Brain microvascular endothelial cell (primary cell): ENCODE data around the gene ASB18.

Source experiments
- DNase-seq: peaks from one replicate; pipeline ENCODE4 v3.0.0-alpha.2; 2020
- H3K27ac ChIP-seq: fragments of 250-450 bp; sonication (Bioruptor Pico); 2 replicates; pipeline ENCODE4 v1.5.1; 2020; ENCODE audit warnings: mild to moderate bottlenecking, moderate library complexity
- H3K27me3 ChIP-seq: fragments of 250-450 bp; sonication (Bioruptor Pico); replicated peaks from 2 replicates; pipeline ENCODE4 v1.5.1; 2020; ENCODE audit warnings: mild to moderate bottlenecking
- H3K36me3 ChIP-seq: fragments of 250-450 bp; sonication (Bioruptor Pico); replicated peaks from 2 replicates; pipeline ENCODE4 v1.5.1; 2020; ENCODE audit warnings: mild to moderate bottlenecking
- H3K4me3 ChIP-seq: 2 replicates; pipeline ENCODE4 v1.5.1; 2011; ENCODE audit warnings: low read depth, mild to moderate bottlenecking, control low read depth, low read length, moderate library complexity
- in situ Hi-C: cut with HindIII; loops from 2 replicates; pipeline ENCODE4 v1.10.0; 2017; ENCODE audit warnings: low sequenced_read_pairs, low pct_ligation_motif_present
- TF ChIP-seq, protein P1 (sequence below): IDR thresholded peaks from 2 replicates; pipeline ENCODE4 v1.5.1; 2011; ENCODE audit warnings: low read depth, mild to moderate bottlenecking, moderate library complexity, low read length, control low read depth, inconsistent platforms; ENCODE audit errors: missing control alignments

ASB18 gene

DNA sequence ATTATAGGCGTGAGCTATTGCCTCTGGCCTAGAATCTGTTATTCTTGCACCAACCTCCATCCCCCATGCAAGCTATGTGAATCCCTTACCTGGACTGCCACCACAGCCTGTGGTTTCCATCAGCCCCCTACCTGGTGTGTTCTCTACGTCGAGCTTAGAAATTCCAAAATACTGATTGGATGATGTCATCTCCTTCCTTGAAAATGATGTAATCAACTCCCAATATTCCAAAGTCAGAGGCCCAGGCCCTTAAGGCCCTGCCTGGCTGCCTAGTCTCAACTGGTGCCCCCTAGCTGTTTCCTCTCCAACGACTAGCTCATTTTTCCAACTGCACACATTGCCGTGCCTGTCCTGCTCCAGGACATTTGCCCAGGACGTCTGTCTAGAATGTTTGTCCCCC lies 54.7 kb downstream of the ASB18 start:
- no peak overlapping the region for H3K27ac ChIP-seq
- TF ChIP-seq, protein P1, sequence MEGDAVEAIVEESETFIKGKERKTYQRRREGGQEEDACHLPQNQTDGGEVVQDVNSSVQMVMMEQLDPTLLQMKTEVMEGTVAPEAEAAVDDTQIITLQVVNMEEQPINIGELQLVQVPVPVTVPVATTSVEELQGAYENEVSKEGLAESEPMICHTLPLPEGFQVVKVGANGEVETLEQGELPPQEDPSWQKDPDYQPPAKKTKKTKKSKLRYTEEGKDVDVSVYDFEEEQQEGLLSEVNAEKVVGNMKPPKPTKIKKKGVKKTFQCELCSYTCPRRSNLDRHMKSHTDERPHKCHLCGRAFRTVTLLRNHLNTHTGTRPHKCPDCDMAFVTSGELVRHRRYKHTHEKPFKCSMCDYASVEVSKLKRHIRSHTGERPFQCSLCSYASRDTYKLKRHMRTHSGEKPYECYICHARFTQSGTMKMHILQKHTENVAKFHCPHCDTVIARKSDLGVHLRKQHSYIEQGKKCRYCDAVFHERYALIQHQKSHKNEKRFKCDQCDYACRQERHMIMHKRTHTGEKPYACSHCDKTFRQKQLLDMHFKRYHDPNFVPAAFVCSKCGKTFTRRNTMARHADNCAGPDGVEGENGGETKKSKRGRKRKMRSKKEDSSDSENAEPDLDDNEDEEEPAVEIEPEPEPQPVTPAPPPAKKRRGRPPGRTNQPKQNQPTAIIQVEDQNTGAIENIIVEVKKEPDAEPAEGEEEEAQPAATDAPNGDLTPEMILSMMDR, result peak; percentile 5
- in situ Hi-C loops, result no loop called here
- no peaks in the 10 kb centered on the region for H3K27me3 ChIP-seq
- no peak for DNase-seq
- H3K36me3 ChIP-seq, result no peaks in the 10 kb centered on the region
- no peak overlapping the region for H3K4me3 ChIP-seq

DNA sequence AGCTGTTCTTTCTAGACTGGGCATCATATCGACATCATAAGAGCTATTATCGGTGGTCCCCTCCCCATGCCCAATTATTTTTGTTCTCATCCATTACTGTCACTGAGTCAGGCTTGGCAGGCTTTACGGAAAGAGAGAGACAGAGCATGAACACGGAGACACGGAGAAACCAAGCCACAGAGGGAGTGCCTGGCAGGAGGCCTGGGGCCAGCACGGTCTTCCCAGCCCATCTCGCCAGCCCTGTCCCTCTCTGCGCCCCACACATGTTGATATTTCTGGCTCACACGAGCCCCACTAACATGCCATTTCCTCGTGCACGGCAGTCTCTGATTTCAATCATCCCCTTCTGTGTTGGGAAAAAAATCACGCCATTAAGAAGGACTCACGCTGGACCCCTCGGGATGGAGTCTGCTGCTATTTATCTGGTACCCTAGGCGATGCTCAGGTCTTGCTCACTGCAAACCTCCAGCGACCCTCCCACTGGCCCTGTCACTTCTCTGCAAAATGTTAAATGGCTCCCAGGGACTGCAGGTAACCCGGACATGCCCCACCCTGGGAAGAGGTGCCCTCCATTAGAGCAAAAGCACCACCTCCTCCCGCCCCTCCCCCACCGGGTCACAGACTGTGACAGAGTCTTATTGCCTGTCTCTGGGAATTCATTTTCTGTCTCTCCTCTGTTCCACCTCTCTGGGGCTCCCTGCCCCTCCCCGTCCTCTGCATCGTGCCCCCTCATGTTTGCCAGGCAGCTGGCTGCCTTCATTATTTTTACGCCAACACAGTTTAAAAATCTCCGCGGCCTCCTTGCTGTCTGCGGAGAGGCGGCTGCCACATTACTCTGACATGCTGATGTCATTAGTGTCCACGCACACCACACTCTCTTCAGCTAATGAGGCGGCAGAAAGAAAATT lies 55.9 kb downstream of the ASB18 start:
- Histone ChIP-seq H3K4me3 (no peak overlapping the region), H3K27me3 (no peaks in the 10 kb centered on the region), H3K27ac (no peak overlapping the region), H3K36me3 (no peaks in the 10 kb centered on the region)
- TF ChIP-seq, protein P1, result no peak
- in situ Hi-C loops, result no loop called here
- no peak for DNase-seq

DNA sequence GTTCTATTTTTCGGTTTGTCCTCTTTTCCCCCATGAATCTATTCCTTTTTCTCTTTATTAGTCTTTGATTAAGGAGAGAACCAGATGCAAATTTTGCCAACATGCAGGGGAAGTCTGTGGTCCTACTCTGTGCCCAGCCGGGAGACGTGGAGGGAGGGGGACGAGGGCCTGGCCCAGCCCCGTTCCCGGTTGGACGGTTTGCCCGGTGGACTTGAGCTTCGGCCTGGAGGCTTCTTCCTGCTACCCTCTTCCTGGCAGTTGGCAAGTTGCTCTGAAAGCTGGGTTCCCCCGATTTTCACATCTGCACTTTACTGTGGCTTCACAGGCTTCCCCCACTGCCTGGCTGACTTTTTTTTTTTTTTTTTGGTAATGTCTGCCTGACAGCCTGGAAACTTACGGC lies 56.7 kb downstream of the ASB18 start:
- H3K27me3 ChIP-seq, result no peaks in the 10 kb centered on the region
- no peak overlapping the region for H3K4me3 ChIP-seq
- no peaks in the 10 kb centered on the region for H3K36me3 ChIP-seq
- in situ Hi-C loops, result no loop called here
- DNase-seq, result no peak
- TF ChIP-seq, protein P1, result no peak
- no peak overlapping the region for H3K27ac ChIP-seq

DNA sequence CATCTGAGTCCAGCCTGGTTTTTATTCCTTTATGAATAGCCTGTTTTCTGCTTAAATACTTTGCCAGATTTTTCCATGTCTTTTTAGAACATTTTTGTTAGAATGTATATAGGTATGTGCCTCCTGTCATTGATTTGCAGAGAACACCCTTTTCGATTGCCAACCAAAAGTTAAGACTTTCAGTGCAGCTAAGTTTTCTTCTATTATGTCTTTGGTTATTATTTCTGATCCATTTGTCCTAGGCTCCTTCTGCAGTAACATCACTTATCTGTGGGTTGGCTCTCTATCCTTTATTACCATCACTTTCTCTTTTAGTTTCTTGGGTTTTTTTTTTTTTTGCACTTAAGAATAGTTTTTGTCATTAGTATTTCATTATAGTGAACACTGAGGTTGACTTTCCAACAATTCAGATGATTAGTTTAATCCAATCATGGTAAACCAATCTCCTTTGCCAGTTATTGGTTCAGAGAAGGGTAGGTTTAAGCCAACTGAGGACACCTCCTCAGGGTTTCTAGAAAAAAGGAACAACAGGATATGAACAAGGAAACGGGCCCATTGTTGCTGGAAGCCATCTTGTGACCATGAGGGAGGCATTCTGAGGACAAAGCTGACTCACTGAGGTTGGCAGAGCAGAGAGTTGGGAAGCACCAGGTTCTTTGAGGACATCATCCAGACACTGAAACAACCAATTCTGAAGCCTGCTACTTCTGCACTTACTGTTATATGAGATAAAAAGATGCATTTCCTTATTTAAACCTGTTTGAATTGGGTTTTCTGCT lies 58.1 kb downstream of the ASB18 start:
- DNase-seq, result no peak
- Histone ChIP-seq H3K4me3 (no peak overlapping the region), H3K27me3 (no peaks in the 10 kb centered on the region), H3K36me3 (no peaks in the 10 kb centered on the region), H3K27ac (no peak overlapping the region)
- TF ChIP-seq, protein P1, result no peak
- in situ Hi-C loops, result no loop called here

DNA sequence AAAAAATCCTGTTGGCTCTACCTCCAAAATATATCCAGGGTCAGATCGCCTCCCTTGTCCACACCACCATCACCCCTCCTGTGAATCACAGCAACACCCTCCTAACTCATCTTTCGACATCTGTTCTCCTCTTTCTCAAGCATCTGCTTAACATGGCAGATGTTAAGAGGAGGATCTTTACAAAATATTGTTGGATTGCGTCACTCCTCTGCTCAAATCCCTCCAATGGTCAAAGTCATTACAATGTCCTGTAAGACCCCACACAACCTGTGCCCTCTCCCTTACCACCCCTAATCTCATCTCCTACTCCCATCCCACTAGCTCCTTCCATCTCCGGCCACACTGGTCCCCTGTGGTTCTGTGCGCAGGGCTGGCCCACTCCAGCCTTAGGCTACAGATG lies 59.3 kb downstream of the ASB18 start:
- Histone ChIP-seq H3K27me3 (no peaks in the 10 kb centered on the region), H3K27ac (no peak overlapping the region), H3K36me3 (no peaks in the 10 kb centered on the region), H3K4me3 (no peak overlapping the region)
- in situ Hi-C loops, result no loop called here
- TF ChIP-seq, protein P1, result no peak
- DNase-seq, result no peak
